Fibroblast of gingiva (primary cell): ENCODE results near the gene VAT1.
A peak's percentile ranks its signal among the peaks of the same experiment; 100 is the strongest.

Experiments
- DNase-seq: peaks from one replicate; pipeline ENCODE4 v3.0.0-alpha.2; 2011; ENCODE audit warnings: low read depth

Gene VAT1

DNA sequence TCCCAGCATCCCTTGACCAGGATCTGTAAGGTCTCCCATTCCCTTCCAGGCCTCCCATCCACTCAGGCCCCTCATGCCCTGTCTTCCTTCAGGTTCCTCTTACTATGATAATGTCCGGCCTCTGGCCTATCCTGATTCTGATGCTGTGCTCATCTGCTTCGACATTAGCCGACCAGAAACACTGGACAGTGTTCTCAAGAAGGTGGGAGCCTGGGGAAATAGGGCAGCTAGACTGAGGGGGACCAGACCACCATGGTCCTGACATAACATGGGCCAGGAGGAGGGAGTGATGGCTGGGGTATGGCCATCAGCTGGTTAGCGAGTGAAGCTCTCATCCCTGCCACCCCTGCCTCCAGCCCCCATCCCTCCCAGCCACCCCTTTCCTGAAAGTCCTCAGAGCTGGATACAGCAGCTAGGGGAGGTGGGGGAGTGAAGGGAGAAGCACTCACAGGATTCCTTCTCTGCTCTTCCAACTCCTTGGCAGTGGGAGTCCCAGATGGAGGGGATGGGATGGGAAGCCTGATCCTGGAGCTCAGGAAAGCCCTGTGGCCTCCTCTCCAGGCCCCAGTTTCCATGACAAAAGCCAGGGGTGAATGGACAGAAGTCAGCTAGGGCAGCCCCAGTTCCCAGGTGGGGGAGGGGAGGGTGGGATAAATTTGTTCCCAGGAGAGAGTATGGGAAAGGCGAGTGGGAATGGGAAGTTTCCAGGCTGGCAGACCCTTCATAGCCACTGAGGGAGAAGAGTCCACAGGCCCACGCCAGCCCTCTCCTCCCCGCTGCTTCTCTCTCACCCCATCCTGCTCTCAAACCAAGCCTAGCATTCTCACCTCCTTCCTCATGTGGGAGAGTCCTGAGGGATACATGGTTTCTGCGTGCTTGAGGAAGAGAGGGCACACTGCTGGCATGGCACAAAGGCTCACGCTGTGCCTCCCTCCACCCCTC, 5.2 kb upstream of the VAT1 start:
- no peak for DNase-seq

DNA sequence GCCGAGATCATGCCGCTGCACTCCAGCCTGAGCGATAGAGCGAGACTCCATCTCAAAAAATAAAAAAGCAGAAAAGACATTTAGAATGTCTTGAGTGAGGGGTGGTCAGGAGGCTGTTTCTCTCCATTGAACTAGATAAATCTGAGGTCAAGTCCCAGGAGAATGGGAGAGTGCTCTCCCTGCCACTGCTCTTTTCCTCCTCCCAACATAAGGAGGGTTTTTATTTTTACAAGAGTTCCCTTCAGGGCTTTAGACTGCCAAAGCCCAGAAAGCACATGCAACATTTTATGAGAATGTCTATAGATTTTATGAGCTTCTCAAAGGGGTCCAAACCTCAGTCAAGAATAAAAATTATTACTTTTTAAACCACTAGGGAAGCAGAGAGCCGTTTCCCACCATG, 4.4 kb upstream of the VAT1 start:
- no peak for DNase-seq

DNA sequence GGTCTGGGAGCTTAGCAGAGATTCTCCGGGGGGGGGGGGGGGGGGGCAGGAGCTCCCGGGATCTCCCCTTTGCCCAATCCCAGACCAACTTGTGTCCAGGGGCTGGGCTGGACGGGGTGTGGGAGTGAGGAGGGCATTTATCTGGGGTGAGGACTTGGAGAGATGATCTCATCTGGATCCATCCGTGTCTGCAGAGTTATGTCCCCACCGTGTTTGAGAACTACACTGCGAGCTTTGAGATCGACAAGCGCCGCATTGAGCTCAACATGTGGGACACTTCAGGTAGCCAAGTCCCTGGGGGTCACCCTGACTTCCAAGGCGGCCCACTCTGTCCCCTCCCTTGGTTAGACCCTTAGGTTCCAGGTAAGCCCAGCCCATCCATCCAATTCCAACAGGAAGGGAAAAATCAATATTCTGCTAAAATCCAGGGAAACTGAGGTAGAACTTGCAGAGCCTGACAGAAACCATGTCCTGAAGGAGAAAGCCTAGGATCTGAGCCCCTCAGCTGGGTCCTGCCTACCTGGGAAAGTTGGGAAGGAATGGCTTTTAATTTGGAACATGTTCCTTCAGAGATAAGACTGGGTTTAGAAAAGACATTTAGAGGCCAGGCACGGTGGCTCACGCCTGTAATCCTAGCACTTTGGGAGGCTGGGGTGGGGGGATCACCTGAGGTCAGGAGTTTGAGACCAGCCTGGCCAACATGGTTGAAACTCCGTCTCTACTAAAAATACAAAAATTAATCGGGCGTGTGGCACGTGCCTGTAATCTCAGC, 3.8 kb upstream of the VAT1 start:
- DNase-seq = no peak

DNA sequence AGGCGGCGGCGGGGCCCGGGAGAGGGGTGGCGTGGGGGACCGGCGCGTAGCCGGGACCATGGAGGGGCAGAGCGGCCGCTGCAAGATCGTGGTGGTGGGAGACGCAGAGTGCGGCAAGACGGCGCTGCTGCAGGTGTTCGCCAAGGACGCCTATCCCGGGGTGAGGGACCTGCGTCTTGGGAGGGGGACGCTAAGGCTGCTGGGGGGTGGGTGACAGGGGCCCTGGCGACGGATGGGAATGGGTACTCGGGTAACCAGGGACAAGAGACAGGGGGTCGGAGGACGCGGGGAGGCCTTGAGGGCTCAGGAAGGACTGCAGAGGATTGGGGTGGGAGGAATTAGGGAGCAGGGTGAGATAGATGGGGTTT, 3.1 kb upstream of the VAT1 start:
- no peak for DNase-seq

DNA sequence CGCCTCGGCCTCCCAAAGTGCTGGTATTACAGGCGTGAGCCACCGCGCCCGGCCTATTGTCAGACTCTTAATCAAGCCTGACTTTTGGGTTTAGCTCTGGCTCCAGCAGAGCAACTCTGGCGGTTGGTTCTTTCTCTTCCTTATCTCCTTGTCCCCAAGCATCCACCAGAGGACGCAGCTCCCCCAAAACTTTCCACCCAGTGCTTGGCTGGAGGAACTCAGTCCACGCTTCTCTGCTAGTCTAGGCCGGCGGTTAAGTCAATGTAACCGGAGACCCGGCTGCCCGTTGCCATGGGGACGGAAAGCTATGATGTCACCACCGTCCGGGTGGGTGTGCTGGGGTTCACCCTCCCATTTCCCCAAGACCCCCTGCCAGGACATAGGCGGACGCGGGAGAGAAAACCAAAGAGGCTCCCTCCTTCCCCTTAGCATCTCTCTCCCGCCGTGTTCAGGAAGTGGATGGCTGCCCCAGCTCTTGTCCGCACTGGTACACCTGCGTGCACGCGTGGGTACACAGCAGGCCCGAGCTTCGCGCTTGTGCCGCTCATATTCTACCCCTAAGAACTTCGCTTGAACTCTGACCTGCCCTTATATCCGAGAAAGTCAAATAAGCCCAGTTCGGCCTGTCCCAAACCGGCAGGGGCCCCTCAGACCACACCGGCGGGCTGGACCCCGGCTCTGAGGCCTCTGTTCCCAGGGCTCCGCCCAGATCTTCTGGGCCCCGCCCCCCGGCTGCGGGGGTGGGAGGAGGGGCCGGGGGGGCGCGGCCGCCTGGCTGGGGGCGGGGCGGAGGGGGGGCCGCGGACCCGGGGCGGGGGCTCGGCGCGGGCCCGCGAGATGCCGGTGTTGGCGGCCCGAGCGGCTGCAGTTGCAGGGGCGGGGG, 2.5 kb upstream of the VAT1 start, which contains the start of gene RND2:
Gene RND2 (plus strand): TSS at position 825 of the 883 bp plus-strand sequence. CDS start 117 bp downstream, outside the sequence.
- DNase-seq = peak; percentile 93

DNA sequence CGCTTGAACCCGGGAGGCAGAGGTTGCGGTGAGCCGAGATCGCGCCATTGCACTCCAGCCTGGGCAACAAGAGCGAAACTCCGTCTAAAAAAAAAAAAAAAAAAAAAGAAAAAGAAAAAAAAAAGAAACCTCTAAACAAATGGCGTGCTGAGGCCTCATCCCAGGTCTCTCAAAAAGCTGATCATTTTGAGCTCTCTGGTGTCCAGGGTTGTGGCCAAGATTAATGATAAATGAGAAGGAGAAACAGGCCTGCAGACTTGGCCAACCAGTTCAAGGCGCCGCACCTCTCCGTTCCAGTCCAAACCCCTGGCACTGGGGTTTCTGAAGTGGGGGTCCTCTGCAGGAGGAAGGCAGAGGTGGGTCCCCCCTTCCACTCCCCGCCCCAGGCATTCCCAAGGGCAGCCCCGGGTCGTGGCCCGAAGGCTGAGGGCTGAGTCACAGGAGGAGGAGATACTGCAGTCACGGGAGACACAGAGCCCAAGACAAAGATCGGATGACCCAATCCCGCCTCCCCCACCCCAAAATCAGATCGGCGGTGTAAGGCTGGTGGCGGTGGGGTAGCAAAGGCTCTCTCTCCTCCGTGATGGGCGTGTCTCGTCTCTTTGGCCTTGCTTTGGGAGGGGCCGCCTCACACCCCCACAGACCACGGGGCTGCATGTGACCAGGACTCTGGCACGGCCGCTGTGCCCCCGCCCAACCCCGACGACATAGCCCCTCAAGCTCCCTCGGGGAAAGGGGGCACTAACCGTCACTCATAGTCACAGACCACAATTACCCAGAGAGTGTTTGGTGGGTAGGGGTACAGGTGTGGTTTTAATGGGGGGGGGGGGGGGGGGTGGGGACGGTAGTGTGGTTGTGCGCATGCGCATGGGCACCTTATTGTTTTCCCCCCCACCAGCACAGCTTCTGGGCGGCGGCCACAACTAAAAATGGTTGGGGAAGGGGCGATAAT, 1.1 kb downstream of the VAT1 start:
- peak; percentile 70 for DNase-seq

DNA sequence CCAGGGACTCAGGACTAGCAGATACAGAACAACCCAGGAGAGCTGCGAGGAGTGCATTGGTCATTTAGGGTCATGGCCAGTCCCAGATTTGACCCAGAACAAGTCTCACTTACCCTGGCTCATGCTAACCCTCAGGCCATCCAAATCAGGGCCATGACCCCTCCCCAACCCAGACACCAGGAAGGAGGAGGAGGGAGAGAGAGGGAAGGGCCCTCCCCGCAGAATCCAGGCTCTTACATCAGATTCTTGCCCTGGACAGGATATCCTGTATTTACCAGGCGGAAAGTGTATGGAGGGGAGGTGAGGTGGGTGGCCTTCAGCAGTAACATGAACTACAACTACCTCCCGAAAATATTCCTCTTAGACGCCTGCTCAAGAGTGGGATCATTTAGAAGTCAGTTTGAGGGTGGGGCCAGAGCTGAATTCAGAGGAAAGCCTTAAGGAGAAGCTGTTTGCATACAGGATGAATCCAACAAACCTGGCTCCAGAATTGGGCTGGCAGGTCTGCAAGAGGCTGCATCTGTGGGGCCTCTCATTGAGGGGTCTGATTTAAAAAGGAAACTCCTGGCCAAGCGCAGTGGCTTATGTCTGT, 2.1 kb downstream of the VAT1 start:
- DNase-seq = no peak

DNA sequence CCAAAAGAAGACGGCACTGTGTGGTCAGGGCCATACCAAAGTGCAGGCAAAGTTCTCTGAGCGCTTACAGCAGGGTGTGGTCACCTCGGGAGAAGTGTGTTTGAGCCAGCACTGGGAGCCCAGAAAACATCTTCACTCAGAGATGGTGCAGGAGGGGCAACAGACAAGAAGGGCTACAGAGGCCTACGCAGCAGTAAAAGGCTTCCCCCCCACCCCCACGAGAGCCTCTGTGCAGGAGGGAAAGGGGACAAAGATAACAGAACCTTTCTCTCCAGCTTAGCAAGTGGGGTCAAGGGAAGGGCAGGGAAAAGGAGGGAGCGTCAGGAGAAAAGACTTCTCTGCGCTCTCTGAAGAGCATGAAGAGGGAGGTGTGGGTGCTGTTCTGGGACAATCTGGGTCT, 2.8 kb downstream of the VAT1 start:
- no peak for DNase-seq

DNA sequence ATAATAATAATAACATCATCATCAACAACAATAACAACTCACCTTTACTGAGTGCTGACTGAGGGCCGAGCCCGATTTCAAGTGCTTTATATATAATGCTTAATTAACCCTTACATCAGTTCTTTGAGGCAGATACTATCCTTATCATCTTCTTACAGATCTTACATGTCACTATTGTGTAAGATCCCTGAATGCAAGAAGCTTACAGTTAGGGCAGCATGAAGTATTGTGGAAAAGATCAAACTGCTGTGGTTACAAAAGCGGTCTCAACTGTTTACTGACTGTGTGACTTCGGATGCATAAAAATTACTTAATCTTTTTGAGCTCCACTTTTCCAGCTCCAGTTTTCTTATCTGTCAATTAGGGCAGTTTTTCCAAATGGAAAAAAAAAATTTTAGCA, 3.3 kb downstream of the VAT1 start:
- DNase-seq = peak; percentile 54

DNA sequence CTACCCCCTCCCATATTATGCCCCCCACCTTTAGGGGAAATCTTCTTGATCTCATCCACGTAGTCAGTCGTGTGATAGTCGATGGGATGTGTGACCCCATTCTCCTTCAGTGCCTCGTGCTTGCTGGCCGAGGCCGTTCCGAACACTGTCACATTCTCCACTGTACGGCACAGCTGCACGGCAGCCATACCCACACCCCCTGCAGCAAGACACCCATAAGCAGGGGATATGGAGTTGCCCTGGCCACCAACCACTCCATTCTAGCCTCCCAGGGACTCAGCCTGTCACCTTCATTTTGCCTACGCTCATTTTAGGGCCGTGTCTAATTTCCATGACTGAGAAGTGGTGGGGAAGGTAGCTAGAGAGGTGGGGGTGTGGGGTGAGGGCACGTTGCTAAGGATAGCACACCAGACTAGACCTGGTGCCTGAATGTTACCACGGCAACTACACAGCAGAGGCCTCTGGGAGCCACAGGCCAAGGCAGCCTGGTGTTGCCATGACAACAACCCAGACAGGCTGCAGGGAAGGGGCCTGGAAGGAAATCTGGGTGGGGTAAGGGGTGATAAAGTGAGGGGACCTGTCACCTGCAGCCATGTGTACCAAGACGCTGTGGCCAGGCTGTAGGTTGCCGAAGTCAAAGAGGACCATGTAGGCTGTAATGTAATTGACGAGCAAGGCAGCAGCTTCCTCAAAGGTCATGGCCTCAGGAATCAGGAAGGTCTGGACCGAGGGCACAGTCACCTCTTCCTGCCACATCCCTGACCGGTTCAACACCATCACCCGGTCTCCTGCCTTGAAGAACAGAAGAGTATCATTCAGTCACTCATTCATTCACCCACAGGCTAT, 4.0 kb downstream of the VAT1 start:
- no peak for DNase-seq

DNA sequence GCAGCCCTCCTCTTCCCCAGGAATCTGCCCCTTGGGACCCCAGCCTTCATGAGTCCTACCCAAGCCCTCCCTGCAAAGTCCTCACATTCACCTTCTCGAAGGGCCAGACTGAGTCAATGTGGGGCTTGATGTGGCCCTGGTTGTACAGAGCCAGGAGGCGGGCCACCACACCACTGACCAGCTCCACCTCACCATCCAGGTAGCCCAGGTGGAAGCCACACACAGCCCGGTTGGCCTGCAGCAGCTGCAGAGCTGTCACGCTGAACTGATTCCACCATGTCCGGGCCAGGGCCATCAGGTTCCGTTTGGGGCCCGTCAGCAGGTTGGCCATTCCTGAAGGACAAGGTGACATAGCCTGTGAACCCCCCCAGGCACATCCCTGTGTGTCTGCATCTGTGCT, 6.0 kb downstream of the VAT1 start:
- no peak for DNase-seq

DNA sequence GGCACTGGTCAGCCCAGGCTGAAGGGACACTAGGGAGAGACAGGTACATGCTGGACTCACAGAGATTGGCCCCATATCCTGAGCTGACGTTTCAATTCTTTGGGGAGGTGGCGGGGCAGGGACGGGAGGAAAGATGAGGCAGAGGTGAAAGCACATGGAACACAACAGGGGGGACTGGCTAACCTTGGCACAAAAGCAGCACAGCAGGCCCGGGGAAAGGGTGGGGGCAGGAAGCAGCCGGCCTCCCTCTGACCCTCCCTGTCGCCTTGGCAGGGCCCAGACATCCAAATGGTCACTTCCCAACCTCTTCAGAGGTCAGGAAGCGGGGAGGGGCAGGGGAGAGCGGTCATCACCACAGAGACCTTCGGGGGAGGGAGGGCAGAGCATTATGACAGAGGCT, 6.6 kb downstream of the VAT1 start:
- no peak for DNase-seq

DNA sequence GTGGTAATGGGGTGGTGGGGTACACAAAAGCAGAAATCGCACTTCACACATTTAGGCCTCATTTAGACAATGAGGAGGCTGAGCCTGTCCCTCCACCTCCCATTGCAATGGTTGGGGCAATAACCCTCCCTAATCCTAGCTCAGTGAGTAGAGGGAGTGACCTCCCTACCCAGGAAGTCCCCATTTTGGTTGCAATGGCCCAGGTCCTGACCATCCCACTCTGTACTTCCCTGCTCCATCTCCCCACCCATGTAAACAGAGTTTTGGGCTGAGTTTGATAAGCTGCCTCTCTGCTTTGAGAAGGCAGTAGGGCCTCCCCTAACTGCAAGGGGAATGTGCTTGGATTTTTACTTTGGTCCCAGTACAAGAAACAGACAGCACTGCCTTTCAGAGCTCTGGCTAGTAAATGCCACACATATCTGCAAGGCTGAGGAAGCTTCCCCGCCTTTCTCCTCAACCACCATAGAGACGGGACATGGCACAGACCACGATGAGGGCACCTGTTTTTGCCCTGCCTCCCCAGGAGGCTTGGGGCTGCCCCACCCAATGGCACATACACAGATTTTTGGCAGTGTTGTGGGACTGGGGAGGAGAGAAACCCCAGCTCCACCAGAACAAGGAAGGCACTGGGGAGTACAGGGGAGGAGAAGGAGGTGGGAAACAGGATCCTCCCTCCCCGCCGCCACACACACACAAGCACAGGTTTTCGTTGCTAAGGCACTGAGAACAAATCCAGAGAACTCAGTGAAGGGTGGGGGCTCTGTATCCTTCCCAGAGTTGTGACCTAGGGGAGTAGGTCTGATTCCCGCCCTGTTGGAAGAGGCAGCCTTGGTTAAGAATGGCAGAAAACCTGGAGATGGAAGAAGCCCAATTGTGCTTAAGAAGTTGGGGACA, 7.3 kb downstream of the VAT1 start:
- DNase-seq = no peak

DNA sequence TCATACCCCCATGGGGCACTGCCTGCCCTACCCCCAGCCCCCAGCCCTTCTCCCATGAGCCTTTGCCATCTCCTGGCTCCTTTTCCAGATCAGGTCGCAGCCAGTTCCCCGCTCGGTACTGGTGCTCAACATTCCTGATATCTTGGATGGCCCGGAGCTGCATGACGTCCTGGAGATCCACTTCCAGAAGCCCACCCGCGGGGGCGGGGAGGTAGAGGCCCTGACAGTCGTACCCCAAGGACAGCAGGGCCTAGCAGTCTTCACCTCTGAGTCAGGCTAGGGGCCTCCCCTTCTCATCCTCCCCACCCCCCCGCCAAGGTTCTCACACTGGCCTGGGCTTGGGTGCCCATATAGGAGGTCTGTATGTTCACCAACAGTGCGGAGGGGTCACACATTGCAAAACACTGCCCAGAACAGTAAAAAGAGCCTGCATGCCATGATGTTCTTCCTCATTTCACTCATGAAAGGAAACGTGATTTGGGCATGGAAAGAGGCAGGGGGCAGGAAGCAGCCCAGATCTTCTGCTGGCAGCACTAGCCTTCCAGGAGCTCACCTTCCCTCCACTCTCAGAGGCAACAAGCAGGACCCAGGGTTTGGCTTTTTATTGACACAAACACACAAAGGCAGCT, 8.1 kb downstream of the VAT1 start:
- DNase-seq = no peak

DNA sequence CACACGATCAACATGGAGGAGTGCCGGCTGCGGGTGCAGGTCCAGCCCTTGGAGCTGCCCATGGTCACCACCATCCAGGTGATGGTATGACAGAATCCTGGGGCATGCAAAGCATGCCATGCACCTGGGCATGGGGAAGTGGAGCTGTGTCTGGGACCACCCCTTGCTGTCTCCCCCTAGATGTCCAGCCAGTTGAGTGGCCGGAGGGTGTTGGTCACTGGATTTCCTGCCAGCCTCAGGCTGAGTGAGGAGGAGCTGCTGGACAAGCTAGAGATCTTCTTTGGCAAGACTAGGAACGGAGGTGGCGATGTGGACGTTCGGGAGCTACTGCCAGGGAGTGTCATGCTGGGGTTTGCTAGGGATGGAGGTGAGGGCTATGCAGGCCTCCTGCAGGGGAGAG, 8.9 kb downstream of the VAT1 start:
- no peak for DNase-seq

DNA sequence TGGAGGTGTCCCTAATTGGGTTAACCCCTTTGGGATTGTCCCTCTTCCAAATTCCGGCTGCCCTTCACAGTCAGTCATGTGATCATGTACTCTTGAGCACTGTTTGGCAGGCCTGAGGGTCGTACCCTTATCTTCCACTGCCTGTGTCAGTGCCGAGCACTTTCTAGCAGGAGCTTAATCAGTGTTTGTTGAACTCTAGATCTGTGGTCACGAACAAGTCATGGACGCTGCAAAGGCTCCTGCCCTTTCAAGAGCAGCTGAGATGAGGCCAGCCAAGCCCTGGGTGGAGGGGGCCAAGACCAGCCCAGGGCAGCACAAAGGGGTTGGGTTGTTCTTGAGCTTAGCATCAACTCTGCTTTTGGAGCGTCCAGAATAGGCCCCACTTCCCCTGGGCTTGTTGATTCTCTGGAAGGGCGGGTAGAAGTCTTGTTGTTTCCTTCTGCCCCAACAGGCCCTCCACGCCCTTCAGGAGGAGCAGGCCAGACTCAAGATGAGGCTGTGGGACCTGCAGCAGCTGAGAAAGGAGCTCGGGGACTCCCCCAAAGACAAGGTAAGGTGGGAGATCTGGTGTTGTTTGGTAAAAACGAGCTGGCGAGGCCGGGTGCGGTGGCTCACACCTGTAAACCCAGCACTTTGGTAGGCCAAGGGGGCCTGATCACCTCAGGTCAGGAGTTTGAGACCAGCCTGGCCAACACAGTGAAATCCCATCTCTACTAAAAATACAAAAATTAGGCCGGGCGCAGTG, 10.3 kb downstream of the VAT1 start:
- DNase-seq = no peak

DNA sequence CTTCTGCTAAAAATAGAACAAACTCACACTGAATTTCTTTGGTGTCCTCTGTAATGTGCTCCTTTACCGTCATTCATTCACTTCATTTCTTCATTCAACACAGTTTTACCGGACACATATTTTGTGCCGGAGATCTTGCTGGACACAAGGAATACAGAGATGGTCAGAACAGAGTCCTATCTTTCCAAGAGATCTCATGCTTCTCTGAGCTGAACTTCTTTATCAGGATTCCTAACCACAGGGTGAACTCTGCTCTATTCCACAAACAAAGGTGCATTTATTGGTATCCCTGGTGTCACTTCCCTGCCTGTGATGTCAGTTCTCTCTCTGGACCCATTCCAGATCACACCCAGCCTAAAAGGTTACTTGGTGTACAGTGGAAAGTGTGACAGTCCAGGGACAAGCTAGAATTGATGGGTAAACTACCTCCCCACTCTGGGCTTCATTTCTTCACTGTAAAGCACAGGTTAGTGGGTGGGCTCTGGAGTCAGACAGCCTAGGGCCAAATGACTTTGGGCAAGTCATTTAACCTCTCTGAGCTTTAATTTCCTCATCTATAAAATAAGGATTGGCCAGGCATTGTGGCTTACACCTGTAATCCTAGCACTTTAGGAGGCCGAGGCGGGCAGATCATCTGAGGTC, 11.4 kb downstream of the VAT1 start:
- no peak for DNase-seq
